ENCODE results near the gene NACC2. TPM values are rescaled to one million over a fixed set of nuclear protein-coding genes. Genes with fewer than 3 reads are reported as not detected.
"Not testable (repeated sequence)": the region's sequence is repeated elsewhere in the genome, so short reads cannot be mapped to it uniquely, and the experiment has no call there.

NACC2 gene
- total and polyA plus RNA-seq, 2 experiments from 2014 or later: 4.4 to 12.0 TPM

DNA sequence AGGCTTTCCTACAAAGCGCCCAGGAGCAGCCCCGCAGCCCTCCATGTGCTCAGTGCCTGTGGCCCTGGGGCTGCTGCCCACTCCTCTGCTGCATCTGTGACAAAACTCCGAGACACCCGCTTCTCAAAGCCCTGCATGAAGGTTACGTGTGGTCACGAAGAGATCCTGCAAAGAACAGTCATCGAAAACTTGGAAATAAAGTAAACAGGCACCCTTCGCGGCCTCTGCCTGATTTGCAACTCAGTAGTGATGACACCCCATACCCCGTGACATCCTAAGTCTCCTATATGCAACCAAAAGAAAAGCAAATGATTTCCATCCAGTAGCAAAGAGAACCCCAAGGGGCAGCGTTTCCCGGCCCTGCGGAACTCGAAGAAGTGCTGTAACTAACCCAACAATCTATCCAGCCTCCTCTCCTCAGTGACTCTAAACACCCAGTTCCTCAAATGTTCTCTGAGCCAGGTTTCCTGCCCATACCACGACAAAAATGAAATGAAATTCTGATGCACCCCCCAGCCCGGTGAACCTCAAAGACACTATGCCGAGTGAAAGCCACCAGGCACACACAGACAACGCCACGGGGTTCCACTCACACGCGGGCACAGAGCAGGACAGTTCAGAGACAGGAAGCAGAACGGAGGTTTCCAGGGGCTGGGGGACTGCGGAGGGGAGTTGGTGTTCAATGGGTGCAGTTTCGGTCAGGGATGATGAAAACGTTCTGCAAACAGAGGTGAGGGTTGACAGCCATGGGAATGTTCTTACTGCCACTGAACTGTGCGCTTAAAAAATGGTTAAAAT is 19.0 kb downstream of the NACC2 start:
- TF ChIP-seq, protein P1, sequence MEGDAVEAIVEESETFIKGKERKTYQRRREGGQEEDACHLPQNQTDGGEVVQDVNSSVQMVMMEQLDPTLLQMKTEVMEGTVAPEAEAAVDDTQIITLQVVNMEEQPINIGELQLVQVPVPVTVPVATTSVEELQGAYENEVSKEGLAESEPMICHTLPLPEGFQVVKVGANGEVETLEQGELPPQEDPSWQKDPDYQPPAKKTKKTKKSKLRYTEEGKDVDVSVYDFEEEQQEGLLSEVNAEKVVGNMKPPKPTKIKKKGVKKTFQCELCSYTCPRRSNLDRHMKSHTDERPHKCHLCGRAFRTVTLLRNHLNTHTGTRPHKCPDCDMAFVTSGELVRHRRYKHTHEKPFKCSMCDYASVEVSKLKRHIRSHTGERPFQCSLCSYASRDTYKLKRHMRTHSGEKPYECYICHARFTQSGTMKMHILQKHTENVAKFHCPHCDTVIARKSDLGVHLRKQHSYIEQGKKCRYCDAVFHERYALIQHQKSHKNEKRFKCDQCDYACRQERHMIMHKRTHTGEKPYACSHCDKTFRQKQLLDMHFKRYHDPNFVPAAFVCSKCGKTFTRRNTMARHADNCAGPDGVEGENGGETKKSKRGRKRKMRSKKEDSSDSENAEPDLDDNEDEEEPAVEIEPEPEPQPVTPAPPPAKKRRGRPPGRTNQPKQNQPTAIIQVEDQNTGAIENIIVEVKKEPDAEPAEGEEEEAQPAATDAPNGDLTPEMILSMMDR (IDR thresholded peaks at IDR 0.05; ENCODE audit: low read depth, low read length): no peak
- DNase-seq (ENCODE audit: low read depth in 1 of 2, low spot score in 1 of 2): no peak
- H3K27me3 ChIP-seq: no peaks in the 10 kb centered on the region
- H3K36me3 ChIP-seq: no peaks in the 10 kb centered on the region
- no peaks in the 10 kb centered on the region for H3K9me3 ChIP-seq (ENCODE audit: low read depth)
- no peaks in the 10 kb centered on the region for H3K4me1 ChIP-seq (ENCODE audit: low read depth)
- no peak overlapping the region for H3K4me3 ChIP-seq
- H3K27ac ChIP-seq: no peak overlapping the region

GRCh38 chr9:136075134-136075841 is 19.8 kb downstream of the NACC2 start:
- H3K9me3 ChIP-seq (ENCODE audit: low read depth): no peaks in the 10 kb centered on the region

GRCh38 chr9:136074706-136075105 is 20.4 kb downstream of the NACC2 start:
- no peak overlapping the region for H3K4me3 ChIP-seq
- H3K27me3 ChIP-seq: no peaks in the 10 kb centered on the region
- DNase-seq (ENCODE audit: low read depth in 1 of 2, low spot score in 1 of 2): no peak
- no peak overlapping the region for H3K27ac ChIP-seq
- H3K4me1 ChIP-seq (ENCODE audit: low read depth): no peaks in the 10 kb centered on the region
- TF ChIP-seq, protein P1 (IDR thresholded peaks at IDR 0.05; ENCODE audit: low read depth, low read length): no peak
- H3K9me3 ChIP-seq (ENCODE audit: low read depth): no peaks in the 10 kb centered on the region
- H3K36me3 ChIP-seq: no peaks in the 10 kb centered on the region

More at GRCh38 chr9:136075134-136075841, 19.8 kb downstream of the NACC2 start:
- Histone ChIP-seq H3K4me3 (no peak overlapping the region), H3K4me1 (ENCODE audit: low read depth) (no peaks in the 10 kb centered on the region), H3K27ac (no peak overlapping the region), H3K36me3 (no peaks in the 10 kb centered on the region), H3K27me3 (no peaks in the 10 kb centered on the region)
- TF ChIP-seq, protein P1 (IDR thresholded peaks at IDR 0.05; ENCODE audit: low read depth, low read length): no peak
- DNase-seq (ENCODE audit: low read depth in 1 of 2, low spot score in 1 of 2): no peak

DNA sequence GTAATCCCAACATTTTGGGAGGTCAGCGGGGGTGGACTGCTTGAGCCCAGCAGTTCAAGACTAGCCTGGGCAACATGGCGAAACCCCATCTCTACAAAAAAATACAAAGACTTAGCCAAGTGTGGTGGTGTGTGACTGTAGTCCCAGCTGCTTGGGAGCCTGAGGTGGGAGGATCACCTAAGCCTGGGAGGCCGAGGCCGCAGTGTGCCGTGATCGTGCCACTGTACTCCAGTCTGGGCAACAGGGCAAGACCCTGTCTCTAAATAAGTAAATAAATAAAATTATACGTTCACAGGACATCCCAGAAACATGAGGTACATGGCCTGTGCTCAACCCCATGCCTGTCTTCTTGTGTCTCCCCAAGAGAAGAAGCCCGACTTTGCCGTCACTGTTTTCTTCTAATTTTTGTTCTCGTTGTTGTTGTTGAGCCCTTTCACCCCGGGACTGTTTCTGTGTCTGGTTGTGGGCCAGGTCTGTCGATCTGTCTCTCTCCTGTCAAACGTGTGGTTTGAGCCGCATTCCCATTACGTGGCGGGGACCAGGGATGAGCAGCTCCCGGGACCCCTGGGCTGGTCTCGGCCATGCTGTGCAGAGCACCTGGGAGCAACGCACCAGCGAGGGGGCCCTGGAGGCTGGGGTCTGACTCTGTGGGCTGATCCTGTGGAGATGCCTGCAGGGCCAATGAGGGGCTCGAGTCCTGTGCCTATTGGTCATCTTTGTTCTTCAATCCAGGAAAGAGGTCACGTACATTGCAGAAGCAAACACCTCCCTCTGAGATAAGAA is 32.2 kb downstream of the NACC2 start:
- TF ChIP-seq, protein P1 (IDR thresholded peaks at IDR 0.05; ENCODE audit: low read depth, low read length): no peak
- no peak for DNase-seq (ENCODE audit: low read depth in 1 of 2, low spot score in 1 of 2)

GRCh38 chr9:136061916-136062315 is 33.2 kb downstream of the NACC2 start:
- H3K4me1 ChIP-seq (ENCODE audit: low read depth); H3K4me3 ChIP-seq; H3K27me3 ChIP-seq; H3K36me3 ChIP-seq; DNase-seq (ENCODE audit: low read depth in 1 of 2, low spot score in 1 of 2); H3K27ac ChIP-seq; H3K9me3 ChIP-seq (ENCODE audit: low read depth): not testable (repeated sequence)

More for the DNA sequence above, 32.2 kb downstream of the NACC2 start:
- H3K9me3 ChIP-seq (ENCODE audit: low read depth): no peaks in the 10 kb centered on the region
- H3K27me3 ChIP-seq: no peaks in the 10 kb centered on the region
- H3K4me1 ChIP-seq (ENCODE audit: low read depth): no peaks in the 10 kb centered on the region
- no peak overlapping the region for H3K4me3 ChIP-seq
- H3K27ac ChIP-seq: no peak overlapping the region
- no peaks in the 10 kb centered on the region for H3K36me3 ChIP-seq

Measured in cardiac muscle cell (in vitro differentiated cells and primary cell).